K562 (cell line): ENCODE data around the gene NRF1. TPM values are rescaled to one million over a fixed set of nuclear protein-coding genes. Genes with fewer than 3 reads are reported as not detected.
"Not testable (repeated sequence)": the region's sequence is repeated elsewhere in the genome, so short reads cannot be mapped to it uniquely, and the experiment has no call there.

ENCODE experiments used
- ATAC-seq: fragments of 200-7000 bp; cut with Tn5 transposase; 3 replicates; pipeline ENCODE4 v1.9.1; 2020; ENCODE audit warnings: moderate library complexity
- BruUV-seq: library from RNA; stranded (reverse); fragments of 400-500 nt; replicated peaks from 2 replicates; lab custom pipeline; 2021; lab: Mats Ljungman, UMichigan
- CTCF ChIA-PET: fragments of 300-600 bp; formaldehyde crosslinking; extraction: SDS; loops from one replicate; lab custom pipeline; 2021; ENCODE audit warnings: low intra/inter-chr PET ratio; lab: Yijun Ruan, JAX
- POLR2A ChIA-PET: fragments of 300-600, 350-650 bp; sonication (Branson Sonifier 250); formaldehyde crosslinking; extraction: SDS; loops from one replicate; lab custom pipeline; 2021; ENCODE audit warnings: antibody characterized with exemption, inconsistent platforms; lab: Yijun Ruan, JAX
- DNase-seq, 4 experiments: peaks; one replicate each; pipeline versions ENCODE4 v3.0.0 to v3.0.0-alpha.2; 2011 to 2018; ENCODE audit warnings: low spot score in 3 of 4, mixed read lengths in 3 of 4; ENCODE audit errors: extremely low read depth in 1 of 4
- FAIRE-seq: peaks from 2 replicates; lab custom pipeline; 2011; peaks lifted over from hg19 to GRCh38; lab: Jason Lieb, UNC
- H2AFZ ChIP-seq: 2 replicates; pipeline ENCODE4 v1.6.0; 2011; ENCODE audit warnings: low read depth, low read length, control low read depth, inconsistent platforms
- H3K27ac ChIP-seq: fragments of 200-600 bp; 3 replicates; pipeline ENCODE4 v1.8.0; 2011; ENCODE audit warnings: low read depth, mild to moderate bottlenecking, control low read depth, inconsistent platforms, low read length, moderate library complexity, mixed read lengths; ENCODE audit errors: extremely low read depth
- H3K27me3 ChIP-seq, 2 experiments: fragments of 300-600 bp in 1 of 2; 2 replicates in 1 of 2; 3 replicates in 1 of 2; pipeline versions ENCODE4 v1.6.0 to v1.8.0; 2011; ENCODE audit warnings: inconsistent platforms in 2 of 2, low read length in 2 of 2, mild to moderate bottlenecking in 1 of 2, mixed read lengths in 1 of 2, moderate library complexity in 1 of 2; ENCODE audit not compliant: control insufficient read depth in 2 of 2, insufficient read depth in 2 of 2
- H3K36me3 ChIP-seq: fragments of 300-600 bp; 3 replicates; pipeline ENCODE4 v1.8.0; 2011; ENCODE audit warnings: mild to moderate bottlenecking, low read length, inconsistent platforms; ENCODE audit not compliant: control insufficient read depth, insufficient read depth
- H3K4me1 ChIP-seq, 2 experiments: fragments of 200-600 bp in 1 of 2; replicated peaks in 1 of 2; 2 replicates in 1 of 2; 3 replicates in 1 of 2; pipeline versions ENCODE4 v1.5.1 to v1.8.0; 2011; ENCODE audit warnings: inconsistent platforms in 2 of 2, low read length in 2 of 2, mild to moderate bottlenecking in 1 of 2, mixed read lengths in 1 of 2, moderate library complexity in 1 of 2; ENCODE audit not compliant: control insufficient read depth in 2 of 2, insufficient read depth in 2 of 2
- H3K4me2 ChIP-seq: 2 replicates; pipeline ENCODE4 v1.6.1; 2011; ENCODE audit warnings: low read length, control low read depth, inconsistent platforms, mixed read lengths; ENCODE audit not compliant: insufficient read depth
- H3K4me3 ChIP-seq: fragments of 200-600 bp; sonication (generic), shearing (Covaris generic); 2 replicates; pipeline ENCODE4 v1.5.1; 2016; ENCODE audit warnings: control low read depth, inconsistent platforms
- H3K79me2 ChIP-seq: fragments of 200-600 bp; 3 replicates; pipeline ENCODE4 v1.8.0; 2011; ENCODE audit warnings: low read length, inconsistent platforms; ENCODE audit not compliant: control insufficient read depth, insufficient read depth
- H3K9ac ChIP-seq, 2 experiments: 2 replicates each; pipeline versions ENCODE4 v1.6.0 to v1.6.1; 2011; ENCODE audit warnings: low read depth in 2 of 2, low read length in 2 of 2, control low read depth in 1 of 2, inconsistent platforms in 1 of 2, mild to moderate bottlenecking in 1 of 2, mixed read lengths in 1 of 2; ENCODE audit not compliant: insufficient read depth in 1 of 2
- H3K9me1 ChIP-seq: one replicate; pipeline ENCODE4 v1.6.0; 2011; ENCODE audit warnings: inconsistent platforms, mild to moderate bottlenecking, low read length, moderate library complexity; ENCODE audit not compliant: control insufficient read depth, insufficient read depth
- H3K9me3 ChIP-seq: replicated peaks from 2 replicates; pipeline ENCODE4 v1.5.1; 2011; ENCODE audit warnings: low read depth, low read length, inconsistent platforms; ENCODE audit not compliant: control insufficient read depth, insufficient read depth
- H4K20me1 ChIP-seq: replicated peaks from 2 replicates; pipeline ENCODE4 v1.6.1; 2011; ENCODE audit warnings: low read length, inconsistent platforms, mixed read lengths; ENCODE audit not compliant: control insufficient read depth, insufficient read depth
- CBX5 ChIP-seq: IDR thresholded peaks from 2 replicates; pipeline ENCODE4 v1.6.1; 2014; ENCODE audit warnings: low read depth, borderline replicate concordance
- ZNF316 ChIP-seq: fragments of 450-650 bp; IDR thresholded peaks from 2 replicates; pipeline ENCODE4 v1.6.1; 2016
- ZNF41 ChIP-seq: fragments of 250-450 bp; sonication (Bioruptor Pico); conservative IDR thresholded peaks from 2 replicates; pipeline ENCODE4 v1.4.0; 2020; ENCODE audit warnings: mild to moderate bottlenecking
- ZNF707 ChIP-seq: fragments of 250-450 bp; sonication (Bioruptor Pico); conservative IDR thresholded peaks from 2 replicates; pipeline ENCODE4 v1.8.0; 2022; ENCODE audit warnings: inconsistent platforms, mild to moderate bottlenecking, moderate library complexity
- WGBS: fragments of 100-300 bp; shearing (Covaris generic); methylation state at CpG from one replicate; pipeline ENCODE4 v1.1.6; 2016; ENCODE audit warnings: low coverage, mixed read lengths; ENCODE audit not compliant: insufficient coverage; ENCODE audit errors: missing lambda C conversion rate; 5-methylcytosine and 5-hydroxymethylcytosine counted together
- in situ Hi-C: fragments of 300-500 bp; cut with MboI; formaldehyde crosslinking; loops from 4 replicates; pipeline ENCODE4 v1.15.0; 2018; ENCODE audit warnings: inconsistent platforms, mixed read lengths
- intact Hi-C: fragments of 100-400 bp; cut with micrococcal nuclease; formaldehyde crosslinking; loops from 2 replicates; pipeline ENCODE4 v1.14.2; 2022
- polyA plus RNA-seq, 8 experiments: library from polyadenylated mRNA; depleted of rRNA in 4 of 8; stranded (reverse) in 5 of 8; unstranded in 3 of 8; fragments of >200 nt; fragmentation: Nextera tagmentation in 2 of 8; fragmentation: Illumina TruSeq in 1 of 8; extraction: Ambion mirVana in 2 of 8; extraction: Trizol in 1 of 8; gene quantifications; 2 replicates each; pipeline versions ENCODE4 v1.2.1 to v1.2.3, GENCODE V29; 2011 to 2014; ENCODE audit warnings: inconsistent platforms in 1 of 8, missing spikeins in 1 of 8
- total RNA-seq, 7 experiments: library from RNA; depleted of rRNA in 6 of 7; stranded (reverse); fragments of >200 nt in 6 of 7; fragmentation: Illumina TruSeq in 2 of 7; extraction: Trizol in 2 of 7; gene quantifications; 2 replicates each; pipeline versions ENCODE4 v1.2.1 to v1.2.3, GENCODE V29; 2011 to 2021; ENCODE audit warnings: low replicate concordance in 1 of 7
- TF ChIP-seq, protein P1 (sequence below): fragments of 450-650 bp; conservative IDR thresholded peaks from 2 replicates; pipeline ENCODE4 v1.6.1; 2016; ENCODE audit warnings: missing genetic modification characterization, low read depth, mild to moderate bottlenecking, control low read depth, missing compliant biosample characterization
- TF ChIP-seq, protein P2 (sequence below): sonication (generic); formaldehyde crosslinking; IDR thresholded peaks from 2 replicates; pipeline ENCODE4 v1.8.1; 2023; ENCODE audit warnings: mild to moderate bottlenecking, missing genetic modification reagents

The NRF1 gene
- total and polyA plus RNA-seq, 9 of the 15 experiments (the other 6 are each of a cell fraction or from before 2014, with no cell fraction given), result 8.6 to 28.8 (median 20.3) TPM

DNA sequence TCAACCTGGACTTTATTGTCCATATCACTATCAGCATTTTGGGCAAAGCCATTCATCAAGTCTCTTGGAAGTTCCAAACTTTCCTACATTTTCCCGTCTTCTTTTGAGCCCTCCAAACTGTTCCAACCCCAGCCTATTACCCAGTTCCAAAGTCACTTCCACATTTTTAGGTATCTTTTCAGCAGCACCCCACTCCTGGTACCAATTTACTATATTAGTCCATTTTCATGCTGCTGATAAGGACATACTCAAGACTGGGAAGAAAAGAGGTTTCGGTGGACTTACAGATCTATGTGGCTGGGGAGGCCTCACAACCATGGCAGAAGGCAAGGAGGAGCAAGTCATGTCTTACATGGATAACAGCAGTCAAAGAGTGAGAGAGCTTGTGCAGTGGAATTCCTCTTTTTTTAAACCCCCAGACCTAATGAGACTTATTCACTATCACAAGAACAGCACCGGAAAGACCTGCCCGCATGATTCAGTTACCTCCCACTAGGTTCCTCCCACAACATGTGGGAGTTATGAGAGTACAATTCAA, 50.2 kb downstream of the NRF1 start (continued):
- TF ChIP-seq, protein P1, sequence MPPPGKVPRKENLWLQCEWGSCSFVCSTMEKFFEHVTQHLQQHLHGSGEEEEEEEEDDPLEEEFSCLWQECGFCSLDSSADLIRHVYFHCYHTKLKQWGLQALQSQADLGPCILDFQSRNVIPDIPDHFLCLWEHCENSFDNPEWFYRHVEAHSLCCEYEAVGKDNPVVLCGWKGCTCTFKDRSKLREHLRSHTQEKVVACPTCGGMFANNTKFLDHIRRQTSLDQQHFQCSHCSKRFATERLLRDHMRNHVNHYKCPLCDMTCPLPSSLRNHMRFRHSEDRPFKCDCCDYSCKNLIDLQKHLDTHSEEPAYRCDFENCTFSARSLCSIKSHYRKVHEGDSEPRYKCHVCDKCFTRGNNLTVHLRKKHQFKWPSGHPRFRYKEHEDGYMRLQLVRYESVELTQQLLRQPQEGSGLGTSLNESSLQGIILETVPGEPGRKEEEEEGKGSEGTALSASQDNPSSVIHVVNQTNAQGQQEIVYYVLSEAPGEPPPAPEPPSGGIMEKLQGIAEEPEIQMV (tag), result no peak
- no peak for TF ChIP-seq ZNF41 (CRISPR knock-in tag)
- TF ChIP-seq CBX5, result peak; percentile 73; the same call in 1 of the 2 replicates
- no peak for TF ChIP-seq ZNF316
- TF ChIP-seq ZNF707 (CRISPR knock-in tag), result peak; percentile 100

DNA sequence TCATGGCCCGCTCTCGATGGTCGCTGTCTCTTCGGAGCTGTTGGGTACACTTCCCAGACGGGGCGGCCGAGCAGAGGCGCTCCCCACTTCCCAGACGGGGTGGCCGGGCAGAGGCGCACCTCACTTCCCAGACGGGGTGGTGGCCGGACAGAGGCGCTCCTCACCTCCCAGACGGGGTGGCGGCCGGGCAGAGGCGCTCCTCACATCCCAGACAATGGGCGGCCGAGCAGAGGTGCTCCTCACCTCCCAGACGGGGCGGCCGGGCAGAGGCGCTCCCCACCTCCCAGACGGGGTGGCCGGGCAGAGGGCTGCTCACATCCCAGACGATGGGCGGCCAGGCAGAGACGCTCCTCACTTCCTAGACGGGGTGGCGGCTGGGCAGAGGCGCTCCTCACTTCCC, 51.7 kb downstream of the NRF1 start:
- peaks cover 21% of the 10 kb centered on the region for H3K9me3 ChIP-seq
- H4K20me1 ChIP-seq, in situ Hi-C loops, ATAC-seq, H3K4me3 ChIP-seq, H3K9ac ChIP-seq, H3K27me3 ChIP-seq, H3K79me2 ChIP-seq, H3K4me2 ChIP-seq, H3K9me1 ChIP-seq, DNase-seq, H3K27ac ChIP-seq, intact Hi-C loops, FAIRE-seq, H2AFZ ChIP-seq, POLR2A ChIA-PET, BruUV-seq, H3K4me1 ChIP-seq: not testable (repeated sequence)
- H3K36me3 ChIP-seq, result peaks cover 28% of the 10 kb centered on the region
- CTCF ChIA-PET, result interaction anchor here (2.8 to 3.5 kb wide), 2 partner anchors 162 to 347 kb away, joined by 27 to 82 read pairs; no protein-coding TSS in a partner anchor
- TF ChIP-seq, protein P2, sequence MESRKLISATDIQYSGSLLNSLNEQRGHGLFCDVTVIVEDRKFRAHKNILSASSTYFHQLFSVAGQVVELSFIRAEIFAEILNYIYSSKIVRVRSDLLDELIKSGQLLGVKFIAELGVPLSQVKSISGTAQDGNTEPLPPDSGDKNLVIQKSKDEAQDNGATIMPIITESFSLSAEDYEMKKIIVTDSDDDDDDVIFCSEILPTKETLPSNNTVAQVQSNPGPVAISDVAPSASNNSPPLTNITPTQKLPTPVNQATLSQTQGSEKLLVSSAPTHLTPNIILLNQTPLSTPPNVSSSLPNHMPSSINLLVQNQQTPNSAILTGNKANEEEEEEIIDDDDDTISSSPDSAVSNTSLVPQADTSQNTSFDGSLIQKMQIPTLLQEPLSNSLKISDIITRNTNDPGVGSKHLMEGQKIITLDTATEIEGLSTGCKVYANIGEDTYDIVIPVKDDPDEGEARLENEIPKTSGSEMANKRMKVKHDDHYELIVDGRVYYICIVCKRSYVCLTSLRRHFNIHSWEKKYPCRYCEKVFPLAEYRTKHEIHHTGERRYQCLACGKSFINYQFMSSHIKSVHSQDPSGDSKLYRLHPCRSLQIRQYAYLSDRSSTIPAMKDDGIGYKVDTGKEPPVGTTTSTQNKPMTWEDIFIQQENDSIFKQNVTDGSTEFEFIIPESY (CRISPR knock-in tag), result peak; percentile 87; the same call in 1 of the 2 replicates
- over 99% methylated on average over 18 of the region's 32 CpGs for WGBS
